Erythroblast (primary cell): ENCODE data around the gene ANKRD34A.

Experiments used
- GATA1 ChIP-seq: IDR thresholded peaks from 2 replicates; pipeline ENCODE4 v1.6.1; 2011; ENCODE audit warnings: low read depth, mild to moderate bottlenecking, control low read depth, low read length, moderate library complexity
- POLR2A ChIP-seq: IDR thresholded peaks from 2 replicates; pipeline ENCODE4 v1.6.1; 2011; ENCODE audit warnings: mild to moderate bottlenecking, low read length

GRCh38 chr1:145992502-145992936 is 28.1 kb upstream of the ANKRD34A start:
- TF ChIP-seq POLR2A (peak; percentile 23), GATA1 (no peak)
